Peyer's patch (tissue), 4 donors: ENCODE results near the gene SMG6. TPM values are rescaled to one million over a fixed set of nuclear protein-coding genes. Genes with fewer than 3 reads are reported as not detected.

Experiments used
- DNase-seq, 3 donors: peaks; one replicate each; pipeline ENCODE4 v3.0.0-alpha.2; 2017 to 2019
- H3K27ac ChIP-seq, 4 donors: fragments of 200-600 bp; sonication (generic); one replicate each; pipeline ENCODE4 v1.5.1; 2016 to 2019
- H3K27me3 ChIP-seq, 2 donors: fragments of 200-600 bp; sonication (generic); one replicate each; pipeline ENCODE4 v1.5.1; 2019
- H3K36me3 ChIP-seq, 3 donors: fragments of 200-600 bp; sonication (generic); one replicate each; pipeline ENCODE4 v1.5.1; 2016 to 2019
- H3K4me1 ChIP-seq, 4 donors: fragments of 200-600 bp; sonication (generic); one replicate each; pipeline ENCODE4 v1.5.1; 2016 to 2019
- H3K4me3 ChIP-seq, 4 donors: fragments of 200-600 bp; sonication (generic); 1 replicate in 3 of 4; 2 replicates in 1 of 4; pipeline ENCODE4 v1.5.1; 2016 to 2019; ENCODE audit warnings: mild to moderate bottlenecking in 1 of 4
- H3K9me3 ChIP-seq, 4 donors: fragments of 200-600 bp; sonication (generic); one replicate each; pipeline ENCODE4 v1.5.1; 2016 to 2019; ENCODE audit warnings: mild to moderate bottlenecking in 1 of 4
- CTCF ChIP-seq, 6 experiments: fragments of 450-650 bp in 4 of 6; fragments of 200-600 bp in 2 of 6; sonication (generic) in 1 of 6; IDR thresholded peaks; one replicate each; pipeline ENCODE4 v1.5.1; 2017 to 2019; ENCODE audit warnings: antibody characterized with exemption in 6 of 6, mild to moderate bottlenecking in 3 of 6, moderate library complexity in 1 of 6
- POLR2A ChIP-seq, 2 donors: fragments of 450-650 bp; IDR thresholded peaks; one replicate each; pipeline ENCODE4 v1.5.1; 2017; ENCODE audit warnings: antibody characterized with exemption in 2 of 2, mild to moderate bottlenecking in 2 of 2, moderate library complexity in 2 of 2
- total RNA-seq, 4 donors: library from RNA; depleted of rRNA; stranded (reverse); fragments of >200 nt; gene quantifications; one replicate each; pipeline ENCODE4 v1.1.0, GENCODE V29; 2016

The SMG6 gene
- total RNA-seq, 4 donors from 2014 or later: 33.3 to 139 (median 67.4) TPM

GRCh38 chr17:2023692-2024571 is 279.7 kb downstream of the SMG6 start:
- peaks cover 0 to 33% (median 24%) of the 10 kb centered on the region in 4 donors for H3K4me1 ChIP-seq
- H3K4me3 ChIP-seq: peak overlapping the region; percentile 33 to 63 (median 60)
- no peaks in the 10 kb centered on the region for H3K36me3 ChIP-seq
- TF ChIP-seq CTCF (IDR thresholded peaks at IDR 0.05) (peak in 1 of 6 experiments; percentile 6), POLR2A (IDR thresholded peaks at IDR 0.05) (no peak)
- DNase-seq: peak in 2 of 3 donors; percentile 24 to 64
- no peaks in the 10 kb centered on the region for H3K9me3 ChIP-seq
- H3K27ac ChIP-seq: peak overlapping the region in 1 of 4 donors; percentile 17
- peaks cover 0 to 23% of the 10 kb centered on the region in 2 donors for H3K27me3 ChIP-seq

GRCh38 chr17:2023256-2023655 is 280.3 kb downstream of the SMG6 start:
- H3K36me3 ChIP-seq: no peaks in the 10 kb centered on the region
- H3K27ac ChIP-seq: no peak overlapping the region
- DNase-seq: no peak
- peaks cover 0 to 23% of the 10 kb centered on the region in 2 donors for H3K27me3 ChIP-seq
- peaks cover 0 to 33% (median 24%) of the 10 kb centered on the region in 4 donors for H3K4me1 ChIP-seq
- TF ChIP-seq POLR2A (IDR thresholded peaks at IDR 0.05) (no peak), CTCF (IDR thresholded peaks at IDR 0.05) (no peak)
- H3K4me3 ChIP-seq: peak overlapping the region in 1 of 4 donors; percentile 63
- H3K9me3 ChIP-seq: no peaks in the 10 kb centered on the region

GRCh38 chr17:2022647-2023240 is 280.8 kb downstream of the SMG6 start:
- Histone ChIP-seq H3K36me3 (no peaks in the 10 kb centered on the region), H3K27ac (no peak overlapping the region), H3K4me3 (no peak overlapping the region), H3K27me3 (peaks cover 0 to 23% of the 10 kb centered on the region in 2 donors), H3K4me1 (peaks cover 0 to 33% (median 24%) of the 10 kb centered on the region in 4 donors), H3K9me3 (no peaks in the 10 kb centered on the region)
- DNase-seq: peak in 1 of 3 donors; percentile 39
- TF ChIP-seq CTCF (IDR thresholded peaks at IDR 0.05) (no peak), POLR2A (IDR thresholded peaks at IDR 0.05) (no peak)

GRCh38 chr17:2020721-2021120 is 282.9 kb downstream of the SMG6 start:
- Histone ChIP-seq H3K9me3 (no peaks in the 10 kb centered on the region), H3K36me3 (no peaks in the 10 kb centered on the region), H3K27me3 (peaks cover 0 to 21% of the 10 kb centered on the region in 2 donors), H3K4me3 (no peak overlapping the region), H3K27ac (no peak overlapping the region), H3K4me1 (peaks cover 0 to 27% (median 21%) of the 10 kb centered on the region in 4 donors)
- DNase-seq: no peak
- TF ChIP-seq POLR2A (IDR thresholded peaks at IDR 0.05): no peak
- no peak for TF ChIP-seq CTCF (IDR thresholded peaks at IDR 0.05)

- Histone ChIP-seq H3K4me3 (no peak overlapping the region), H3K4me1 (peaks cover 0 to 17% (median 15%) of the 10 kb centered on the region in 4 donors), H3K9me3 (no peaks in the 10 kb centered on the region), H3K36me3 (no peaks in the 10 kb centered on the region), H3K27me3 (peaks cover 0 to 11% of the 10 kb centered on the region in 2 donors), H3K27ac (no peak overlapping the region)
- TF ChIP-seq POLR2A (IDR thresholded peaks at IDR 0.05) (no peak), CTCF (IDR thresholded peaks at IDR 0.05) (no peak)
- DNase-seq: no peak
Measured at GRCh38 chr17:2019723-2020122, 283.9 kb downstream of the SMG6 start.
